ENCODE results near the gene PDPR.
"Not testable (repeated sequence)": the region's sequence is repeated elsewhere in the genome, so short reads cannot be mapped to it uniquely, and the experiment has no call there.

- TF ChIP-seq POLR2AphosphoS5 (IDR thresholded peaks at IDR 0.05; ENCODE audit: low read depth); CTCF (conservative IDR thresholded peaks at IDR 0.05; ENCODE audit: low read depth in 2 of 2); CREB1 (CRISPR knock-in tag; IDR thresholded peaks at IDR 0.05; ENCODE audit: low read depth): not testable (repeated sequence)
These were observed 47.4 kb upstream of the PDPR start for GRCh38 chr16:70066751-70067150.
